ENCODE measurements around the gene CEBPZOS. TPM values are rescaled to one million over a fixed set of nuclear protein-coding genes. Genes with fewer than 3 reads are reported as not detected.

Gene CEBPZOS
- total and polyA plus RNA-seq, 2 of the 8 experiments (the other 6 are each of a cell fraction or from before 2014, with no cell fraction given): 27.3 to 43.5 TPM

- no peak for TF ChIP-seq CHD7 (IDR thresholded peaks at IDR 0.05; ENCODE audit: insufficient replicate concordance, low read length)
- TF ChIP-seq BRCA1 (IDR thresholded peaks at IDR 0.05; ENCODE audit: low read depth, low read length): no peak
- no peak for TF ChIP-seq USF2 (IDR thresholded peaks at IDR 0.05; ENCODE audit: low read length)
Measured at GRCh38 chr2:37180640-37181039, 15.7 kb upstream of the CEBPZOS start (continued).

All from H1 (cell line).